Right lung (tissue), 5 donors: ENCODE measurements around the gene ULK4. TPM values are rescaled to one million over a fixed set of nuclear protein-coding genes. Genes with fewer than 3 reads are reported as not detected.
"Not testable (repeated sequence)": the region's sequence is repeated elsewhere in the genome, so short reads cannot be mapped to it uniquely, and the experiment has no call there.

Experiments used
- DNase-seq, 2 donors: peaks; one replicate each; pipeline ENCODE4 v3.0.0-alpha.2; 2013
- polyA plus RNA-seq, 5 donors: library from polyadenylated mRNA; unstranded; fragments of 120-200 nt; gene quantifications; one replicate each; pipeline versions ENCODE4 v1.2.1 to v1.2.3, GENCODE V29; 2013; ENCODE audit warnings: inconsistent platforms in 1 of 5, low replicate concordance in 1 of 5; ENCODE audit not compliant: insufficient read length in 5 of 5, insufficient read depth in 1 of 5

Gene ULK4
- polyA plus RNA-seq, 5 donors: 4.0 to 6.5 (median 4.7) TPM

DNA sequence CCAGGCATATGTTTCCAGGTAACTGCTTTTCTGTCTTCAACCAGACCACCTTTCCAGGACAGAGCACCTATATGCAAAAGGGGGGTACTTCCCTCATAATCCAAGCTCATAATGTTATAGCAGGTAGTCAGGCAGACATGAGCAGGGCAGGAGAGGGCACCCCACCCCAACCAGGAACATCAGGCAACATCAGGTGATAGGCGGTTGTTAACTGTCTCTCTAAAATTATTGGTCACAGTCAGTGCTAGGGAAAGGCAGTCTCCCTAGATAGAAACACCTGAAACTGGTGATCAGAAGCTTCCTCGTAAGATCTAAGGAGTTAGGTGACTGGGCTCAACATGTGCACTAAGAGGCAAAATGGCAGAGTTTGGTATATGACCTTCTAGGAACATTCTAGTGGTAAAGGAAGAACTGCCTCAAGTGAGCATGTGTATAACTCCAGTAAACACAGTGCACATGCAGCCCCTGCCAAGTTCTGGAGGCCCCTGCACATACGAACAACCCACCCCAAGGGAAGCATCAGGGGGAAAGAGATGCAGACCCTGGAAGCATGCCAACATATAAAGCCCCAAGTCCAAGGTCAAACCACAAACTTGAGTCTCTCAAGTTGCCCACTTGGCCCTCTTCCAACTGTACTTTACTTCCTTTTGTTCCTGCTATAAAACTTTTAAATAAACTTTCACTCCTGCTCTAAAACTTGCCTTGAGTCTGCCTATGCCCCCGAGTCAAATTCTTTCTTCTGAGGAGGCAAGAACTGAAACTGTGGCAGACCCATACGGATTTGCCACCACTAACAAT lies 270.9 kb downstream of the ULK4 start:
- peak; percentile 29 to 30 for DNase-seq

DNA sequence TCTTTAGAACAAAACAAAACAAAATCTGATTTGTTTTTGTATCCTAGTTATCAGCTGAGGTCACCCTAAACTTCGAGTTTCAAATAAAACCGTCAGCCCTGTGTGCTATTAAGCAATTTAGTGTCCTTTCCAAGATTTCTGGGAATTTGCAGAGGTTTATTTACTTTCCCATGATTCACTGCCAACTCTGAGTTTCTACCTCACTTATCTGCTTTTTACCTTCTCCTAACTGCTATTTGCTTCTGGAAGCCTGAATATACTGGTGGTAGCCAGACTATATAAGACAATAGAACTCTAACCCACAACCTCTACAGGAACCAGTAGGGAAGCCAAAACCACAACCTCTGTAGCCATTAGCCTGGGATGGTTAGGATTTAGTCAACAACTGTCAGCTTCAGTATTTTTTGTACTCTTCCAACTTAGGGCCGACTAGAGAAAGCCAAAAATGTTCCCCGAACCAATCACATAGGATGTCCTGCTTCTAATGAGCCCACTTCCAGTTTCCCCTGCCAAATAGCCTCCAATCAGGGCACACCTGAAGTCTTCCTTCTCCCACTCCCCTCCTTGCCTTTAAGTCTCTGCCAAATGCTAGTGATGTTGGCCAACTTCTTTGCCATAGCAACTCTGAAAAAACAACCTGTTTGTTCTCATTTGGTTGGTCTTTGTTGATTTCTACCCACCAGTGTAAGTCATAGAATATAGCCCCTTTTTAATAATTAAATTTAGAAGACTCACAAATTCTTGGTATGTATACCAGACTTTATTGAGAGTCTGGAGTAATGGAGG lies 273.1 kb downstream of the ULK4 start:
- no peak for DNase-seq

DNA sequence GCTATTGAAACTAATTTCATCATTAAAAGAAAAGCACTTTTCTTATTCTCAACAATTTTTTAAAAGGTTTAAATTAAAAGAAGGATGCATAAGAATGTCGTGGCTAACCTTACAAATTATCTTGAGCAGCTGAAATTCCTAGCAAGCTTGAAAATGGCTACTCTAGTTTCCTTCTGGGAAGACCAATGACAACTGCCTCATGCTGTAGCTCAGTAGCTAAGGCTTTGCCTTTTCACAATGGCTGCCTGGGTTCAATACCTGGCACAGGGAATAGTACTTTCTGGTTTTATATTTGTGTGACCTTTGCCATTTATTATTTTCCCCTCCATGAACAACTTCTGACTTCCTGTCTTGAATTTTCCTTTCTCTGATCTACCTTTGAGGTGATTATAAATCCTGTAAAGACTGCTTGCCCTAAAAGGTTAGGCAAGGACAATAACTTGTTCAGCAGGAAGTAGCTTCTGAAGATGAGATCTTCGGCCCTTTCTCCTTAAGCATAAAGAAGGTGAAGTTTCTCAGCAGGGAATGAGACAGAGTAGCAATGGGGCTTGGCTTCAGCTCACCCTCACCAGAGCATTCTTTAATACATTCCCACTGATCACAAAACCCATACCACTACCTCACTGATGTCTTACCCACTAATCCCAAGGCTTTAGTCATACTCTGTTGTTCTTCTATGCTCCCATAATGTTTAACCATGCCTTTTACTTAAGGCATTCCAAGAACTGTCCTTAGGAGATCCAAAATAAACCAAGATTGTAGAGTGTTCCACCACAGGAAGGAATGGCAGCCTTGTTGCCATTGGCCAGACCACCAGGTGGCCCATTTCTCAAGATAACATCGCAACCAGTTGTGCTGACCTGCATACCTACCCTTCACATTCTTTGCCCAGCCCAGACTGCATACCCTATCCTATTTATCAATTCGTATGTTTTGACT lies 276.8 kb downstream of the ULK4 start:
- DNase-seq: no peak

DNA sequence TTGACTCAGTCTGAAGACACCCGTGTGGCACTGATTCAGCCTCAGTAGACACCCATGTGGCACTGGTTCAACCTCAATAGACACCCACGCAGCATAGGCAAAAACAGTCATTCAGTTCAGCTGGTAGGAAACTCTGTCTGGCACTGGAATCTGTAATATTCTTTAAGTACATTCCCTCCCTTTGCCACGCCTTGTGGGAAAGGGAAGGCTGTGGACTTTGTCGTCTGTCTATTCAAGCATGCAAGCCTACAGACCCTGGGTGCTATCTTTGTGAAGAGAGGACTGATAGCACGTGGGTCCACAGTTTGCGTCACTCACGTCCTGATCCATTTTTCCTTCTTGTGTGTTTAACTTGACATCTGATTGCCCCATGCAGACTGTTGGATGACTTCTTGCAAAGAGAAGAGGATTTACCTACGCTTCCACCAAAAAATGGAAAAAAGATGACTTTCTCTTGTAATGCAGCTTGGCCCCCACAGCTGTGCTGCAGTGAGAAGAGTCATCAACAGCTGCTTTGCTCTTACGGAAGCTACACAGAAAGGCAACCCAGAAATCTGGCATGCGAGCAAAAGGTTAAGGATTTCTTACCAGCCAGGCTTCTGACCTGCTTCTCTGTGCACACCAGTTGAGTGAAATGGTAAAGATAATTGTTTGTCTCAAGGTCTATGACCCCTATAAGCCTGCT lies 278.1 kb downstream of the ULK4 start:
- no peak for DNase-seq

DNA sequence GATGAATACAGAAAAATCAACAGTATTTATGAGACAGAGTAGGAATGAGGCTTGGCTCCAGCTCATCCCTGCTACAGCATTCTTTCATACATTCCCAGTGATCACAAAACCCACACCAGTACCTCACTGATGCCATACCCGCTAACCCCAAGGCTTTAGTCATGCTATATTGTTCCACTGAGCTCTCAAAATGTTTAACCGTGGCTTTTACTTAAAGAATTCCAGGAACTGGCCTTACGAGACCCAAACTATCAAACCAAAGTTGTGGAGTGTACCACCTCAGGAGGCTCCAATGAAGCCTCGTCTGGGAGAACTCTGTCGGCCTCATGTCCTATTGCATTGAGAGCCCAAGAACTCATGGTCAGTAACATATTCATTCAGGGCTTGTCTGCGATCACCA lies 278.9 kb downstream of the ULK4 start:
- DNase-seq: no peak

DNA sequence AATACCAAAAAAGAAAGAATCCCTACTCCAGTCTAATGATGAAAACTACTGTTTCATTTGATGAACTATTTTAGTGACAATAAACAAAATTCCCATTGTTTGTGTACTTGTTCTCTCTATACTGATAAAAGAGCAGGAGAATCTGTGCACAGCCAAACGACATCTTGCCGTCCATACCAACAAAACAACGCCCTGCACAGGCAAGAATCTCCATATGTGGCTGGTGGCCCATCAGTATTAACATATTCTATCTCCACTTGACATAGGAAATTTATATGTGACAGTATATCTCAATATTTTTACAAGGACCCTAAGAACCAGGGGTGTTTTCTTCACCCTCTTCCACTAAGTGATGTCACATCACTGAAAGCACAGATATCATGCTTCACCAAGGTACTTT lies 279.5 kb downstream of the ULK4 start:
- no peak for DNase-seq

DNA sequence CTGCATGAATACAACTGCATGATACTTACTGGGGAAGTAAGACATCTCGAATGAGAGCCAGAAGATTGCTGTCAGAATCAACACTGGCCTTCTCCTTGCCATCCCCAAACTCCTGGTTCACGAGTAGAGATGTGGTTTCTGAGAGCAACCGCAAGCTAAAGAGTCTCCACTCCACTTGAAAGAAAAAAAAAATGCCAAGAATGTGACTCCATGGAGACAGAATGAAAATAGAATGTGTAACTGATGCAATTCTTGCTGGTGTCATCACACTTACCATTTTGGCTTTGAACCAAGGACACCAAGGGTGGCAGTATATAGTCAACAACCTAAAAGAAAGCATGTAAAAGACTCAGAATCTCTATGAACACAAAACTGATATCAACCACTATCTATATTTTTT lies 280.4 kb downstream of the ULK4 start:
- peak; percentile 33 to 40 for DNase-seq

DNA sequence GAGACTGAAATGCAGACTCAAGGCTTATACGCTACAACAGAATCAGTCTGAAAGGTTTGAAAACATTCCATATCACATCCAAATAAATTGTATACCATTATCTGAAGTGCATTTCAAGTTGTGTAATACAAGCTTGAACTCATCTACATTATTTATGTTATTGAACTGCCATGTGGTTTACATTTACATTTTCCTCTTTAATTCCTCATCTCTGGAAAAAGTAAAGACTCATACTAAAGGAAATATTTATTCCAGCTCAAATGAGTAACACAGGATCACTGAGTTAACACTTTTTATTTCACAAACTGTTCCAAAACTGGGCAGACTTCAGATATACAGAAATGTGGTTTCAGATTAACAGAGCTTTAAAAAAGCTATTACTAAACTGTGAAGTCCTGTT lies 282.5 kb downstream of the ULK4 start:
- no peak for DNase-seq

DNA sequence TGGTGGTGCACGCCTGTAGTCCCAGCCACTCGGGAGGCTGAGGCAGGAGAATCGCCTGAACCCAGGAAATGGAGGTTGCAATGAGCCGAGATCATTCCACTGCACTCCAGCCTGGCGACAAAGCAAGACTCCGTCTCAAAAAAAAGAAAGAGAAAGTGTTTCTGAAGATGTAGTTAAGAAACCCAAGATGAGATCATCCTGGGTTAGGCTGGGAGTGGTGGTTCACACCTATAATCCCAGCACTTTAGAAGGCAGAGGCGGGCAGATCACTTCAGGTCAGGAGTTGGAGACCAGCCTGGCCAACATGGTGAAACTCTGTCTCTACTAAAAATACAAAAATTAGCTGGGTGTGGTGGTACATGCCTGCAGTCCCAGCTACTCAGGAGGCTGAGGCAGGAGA lies 286.8 kb downstream of the ULK4 start:
- DNase-seq: not testable (repeated sequence)

DNA sequence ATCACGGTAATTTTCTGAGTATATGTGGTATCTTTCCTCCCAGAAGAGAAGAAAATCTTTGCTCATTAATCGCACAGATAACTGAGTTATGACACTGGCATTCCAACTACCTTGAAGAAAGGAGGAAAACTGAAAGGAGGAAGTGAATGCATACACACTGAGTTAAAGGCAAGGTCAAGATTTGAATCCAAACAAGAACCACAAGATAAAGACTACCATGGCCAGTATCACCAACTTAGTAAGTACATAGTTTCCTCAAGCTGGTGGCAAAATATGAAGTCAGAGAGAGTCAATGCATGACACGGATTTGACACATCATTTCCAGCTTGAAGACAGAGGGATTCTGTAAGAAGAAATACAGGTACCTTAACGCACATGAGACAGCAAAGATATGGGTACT lies 287.5 kb downstream of the ULK4 start:
- no peak for DNase-seq

DNA sequence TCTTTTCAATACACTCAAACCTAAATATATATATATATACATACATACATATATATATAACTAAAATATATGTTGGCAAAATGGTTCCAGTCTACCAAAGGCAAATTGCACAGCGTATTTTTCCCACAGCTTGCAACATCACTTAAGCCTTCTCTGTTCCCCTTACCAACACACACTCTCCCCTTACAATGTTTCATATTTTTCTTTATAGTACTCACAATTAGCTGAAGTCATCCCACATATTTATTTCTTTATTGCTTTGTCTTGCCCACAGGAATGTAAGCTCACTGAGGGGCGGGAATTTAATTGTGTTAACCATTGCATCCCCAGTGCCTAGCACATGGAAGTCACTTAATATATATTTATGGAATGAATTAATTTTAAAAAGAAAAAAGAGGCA lies 288.3 kb downstream of the ULK4 start:
- no peak for DNase-seq

DNA sequence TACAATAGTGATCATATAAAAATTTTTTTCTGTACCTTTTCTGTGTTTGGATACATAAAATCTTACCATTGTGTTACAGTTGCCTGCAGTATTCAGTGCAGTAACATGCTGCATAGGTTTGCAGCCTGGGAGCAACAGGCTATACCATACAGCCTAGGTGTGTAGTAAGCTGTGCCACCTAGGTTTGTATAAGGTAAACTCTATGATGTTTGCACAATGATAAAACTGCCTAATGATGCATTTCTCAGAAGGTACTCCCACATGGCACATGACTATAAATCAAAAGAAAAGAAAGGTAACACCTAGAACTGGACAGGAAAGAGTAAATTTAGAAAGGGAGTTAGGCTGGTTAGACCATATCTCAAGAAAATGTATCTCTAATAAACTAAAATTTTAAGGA lies 293.5 kb downstream of the ULK4 start:
- DNase-seq: no peak

DNA sequence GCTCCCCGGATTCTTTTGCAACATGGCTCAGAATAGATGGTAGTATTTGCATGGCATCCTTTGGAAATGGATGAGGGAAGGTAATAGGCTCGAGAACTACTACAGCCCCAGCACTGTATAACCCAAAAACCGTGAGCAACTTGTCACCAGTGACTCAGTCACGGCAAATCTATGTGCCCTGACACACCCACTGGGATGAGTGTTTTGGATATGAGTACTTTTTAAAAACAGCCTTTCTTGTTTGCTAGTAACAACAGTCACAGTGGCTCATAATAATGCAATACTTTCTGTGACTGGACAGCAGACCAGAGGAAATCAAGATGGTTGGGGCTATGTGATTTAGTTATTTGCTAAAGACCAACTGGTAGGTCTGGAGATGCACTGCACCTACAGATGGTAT lies 299.6 kb downstream of the ULK4 start:
- no peak for DNase-seq

DNA sequence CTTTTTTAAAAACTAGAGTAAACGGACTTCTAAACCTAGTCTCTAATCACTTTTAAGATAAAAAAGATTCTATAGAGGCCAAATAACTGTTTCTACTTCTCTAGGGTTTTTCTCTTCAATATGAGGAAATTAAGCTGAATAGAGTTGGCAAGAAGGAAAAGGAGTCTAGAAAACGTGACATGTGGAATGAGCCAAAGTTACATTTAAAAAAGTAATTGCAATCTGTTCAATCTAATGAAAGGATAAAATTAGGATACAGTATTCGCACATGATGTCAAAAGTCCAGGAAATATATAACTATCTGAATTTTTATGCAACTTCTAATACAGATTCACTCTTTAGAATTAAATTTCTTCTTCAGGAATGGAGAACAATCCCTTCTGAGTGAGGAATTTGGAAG lies 300.1 kb downstream of the ULK4 start:
- DNase-seq: no peak

DNA sequence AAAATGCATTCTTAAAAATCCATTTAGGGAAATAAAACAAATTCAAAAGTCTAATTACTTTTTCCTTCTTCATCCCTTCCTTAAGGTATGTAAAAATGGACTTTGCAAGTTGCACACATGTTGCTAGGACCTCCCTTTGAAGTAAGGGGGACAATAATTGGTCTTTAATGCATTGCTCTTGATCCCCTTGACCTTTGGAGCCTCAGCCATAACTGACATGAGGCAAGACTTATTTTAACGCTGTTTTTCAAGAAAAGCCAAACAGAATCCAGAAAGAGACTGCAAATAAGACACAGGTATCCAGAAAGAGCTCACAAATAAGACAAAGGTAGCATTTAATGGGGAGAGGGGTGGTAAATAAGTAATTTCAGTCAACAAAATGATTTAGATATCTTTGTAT lies 301.4 kb downstream of the ULK4 start:
- no peak for DNase-seq

DNA sequence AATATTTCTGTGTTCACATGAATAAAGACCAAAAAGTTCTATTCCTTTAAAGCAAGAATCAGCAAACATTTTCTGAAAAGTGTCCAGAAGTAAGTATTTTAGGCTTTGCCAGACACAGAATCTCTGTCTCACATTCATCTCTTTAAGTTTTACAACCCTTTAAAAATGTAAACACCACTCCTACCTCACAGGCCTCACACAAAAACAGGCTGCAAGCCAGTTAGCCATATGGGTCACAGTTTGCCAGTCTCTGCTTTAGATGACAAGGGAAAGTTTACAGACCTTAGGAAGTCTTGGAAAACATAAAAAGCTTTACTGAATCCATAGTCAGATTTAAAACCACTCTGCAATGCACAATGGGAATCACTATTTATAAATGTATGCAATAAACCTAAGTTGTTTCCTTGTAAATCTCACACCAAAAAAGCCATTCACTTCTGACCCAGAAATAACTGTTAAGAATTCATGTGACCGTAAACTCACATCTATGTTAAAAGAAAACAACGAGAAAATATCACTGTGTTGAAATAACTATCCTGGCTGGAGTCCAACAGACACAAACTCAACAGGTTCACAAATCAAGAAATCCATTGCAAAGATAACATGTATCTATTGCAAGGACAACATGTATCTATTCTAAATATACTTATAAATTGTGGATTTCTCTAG lies 308.2 kb downstream of the ULK4 start:
- DNase-seq: no peak

DNA sequence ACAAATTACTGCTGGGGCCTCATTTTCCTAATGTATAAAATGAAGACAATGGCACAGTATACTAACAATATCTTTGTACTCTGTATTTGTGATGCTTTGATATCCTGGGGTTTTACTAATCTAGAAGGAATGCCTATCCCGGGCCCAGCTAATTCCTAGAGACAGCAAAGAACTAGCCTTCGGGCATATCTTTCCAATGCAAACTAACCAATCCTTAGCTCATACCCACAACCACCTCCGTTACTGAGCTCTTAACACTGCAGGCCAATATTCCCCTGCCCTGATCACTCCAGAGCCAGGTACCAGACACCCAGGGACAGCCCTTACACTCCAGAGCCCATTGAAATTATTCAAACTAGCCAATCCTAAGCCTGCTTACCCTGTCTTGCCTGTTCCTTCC lies 309.0 kb downstream of the ULK4 start:
- DNase-seq: no peak

DNA sequence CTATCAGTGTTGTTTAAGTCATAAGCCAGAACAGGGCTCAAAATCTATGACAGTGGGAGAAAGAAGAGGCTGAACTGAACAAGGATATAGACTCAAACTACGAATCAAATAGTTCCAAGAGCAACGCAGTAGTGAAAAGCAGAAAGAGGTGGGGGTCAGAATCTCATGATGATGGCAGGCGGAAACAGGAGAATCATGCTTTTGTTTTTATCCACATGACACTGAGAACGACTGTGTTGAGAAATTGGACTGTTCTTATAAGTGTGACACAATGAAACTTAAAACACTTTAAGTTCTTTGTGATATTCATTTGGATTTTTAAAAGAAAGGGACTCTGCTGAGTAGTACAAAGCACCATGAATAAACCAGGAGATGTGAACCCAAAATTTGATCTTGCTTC lies 309.4 kb downstream of the ULK4 start:
- no peak for DNase-seq

DNA sequence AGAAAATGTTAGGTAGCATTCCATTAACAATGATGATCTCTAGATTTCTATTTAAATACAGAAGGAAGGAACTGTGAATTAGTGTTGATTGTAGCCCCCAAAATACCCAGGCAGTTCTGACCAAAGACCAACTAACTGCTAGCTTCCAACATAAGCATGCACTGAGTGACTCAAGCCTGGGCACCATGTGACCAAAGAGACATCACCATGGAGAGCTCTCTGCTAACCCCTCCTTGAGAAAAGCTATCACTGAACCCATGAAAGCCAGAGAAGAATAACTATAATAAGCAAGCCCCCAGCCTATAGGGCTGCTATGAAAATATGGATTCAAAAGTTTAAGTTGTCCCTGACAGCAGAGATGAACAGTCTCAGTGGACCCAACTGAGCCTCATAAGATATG lies 310.2 kb downstream of the ULK4 start:
- DNase-seq: no peak

DNA sequence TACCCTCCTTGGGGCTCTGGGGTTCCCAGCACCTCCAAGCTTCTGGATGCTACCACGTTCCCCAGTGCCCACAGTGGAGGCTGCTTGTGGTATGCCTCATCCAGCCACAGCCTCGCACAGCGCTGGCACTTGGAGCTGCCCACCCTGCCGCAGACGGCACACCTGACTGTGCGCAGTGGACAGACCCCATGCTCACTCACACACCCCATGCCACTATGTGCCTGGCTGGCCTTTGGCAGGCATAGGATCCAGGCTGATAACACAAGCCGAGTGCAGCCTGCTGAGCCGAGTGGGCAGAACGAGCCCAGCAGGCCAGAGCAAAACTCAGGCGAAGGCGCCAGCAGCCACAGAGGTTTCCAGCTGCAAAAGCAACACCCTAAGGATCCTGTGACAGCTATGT lies 311.5 kb downstream of the ULK4 start:
- no peak for DNase-seq

DNA sequence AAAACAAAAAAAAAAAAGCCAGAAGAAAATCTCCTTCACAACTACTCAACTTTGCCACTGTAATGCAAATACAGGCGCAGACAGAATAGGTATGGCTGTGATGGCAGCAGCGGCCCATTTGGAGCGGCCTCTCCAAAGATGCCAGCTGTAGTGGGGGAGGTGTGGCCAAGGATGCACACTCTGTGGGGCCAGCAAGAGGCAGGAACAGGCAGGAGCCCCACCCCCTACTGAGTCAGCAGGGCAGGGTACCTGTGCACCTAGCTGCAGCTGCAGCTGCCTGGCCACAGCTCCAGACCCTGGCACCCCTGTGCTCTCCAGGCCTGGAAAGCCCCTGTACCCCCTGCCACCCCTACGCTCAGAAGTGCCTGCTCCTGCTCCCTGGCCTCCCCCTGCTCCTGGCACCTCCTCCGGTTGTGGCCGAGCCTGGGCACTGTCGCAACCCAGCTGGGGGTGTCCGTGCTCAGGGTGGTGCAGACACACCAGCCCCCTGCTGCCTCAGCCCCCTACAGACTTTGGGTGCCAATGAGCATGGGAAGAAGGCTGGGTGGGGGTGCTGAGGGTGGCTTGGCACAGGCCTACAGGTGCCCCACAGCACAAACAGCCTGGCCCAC lies 312.7 kb downstream of the ULK4 start:
- DNase-seq: no peak
